Activated naive CD8-positive, alpha-beta T cell treated with anti-CD3 and anti-CD28 coated beads, Interleukin-2, amount 50 U/mL, for 24 hours (primary cell): ENCODE results near the gene ELP4.

Experiments
- ATAC-seq: fragments of 150-1000 bp; cut with Tn5 transposase; one replicate; pipeline ENCODE4 v1.10.0; 2021
- DNase-seq: peaks from one replicate; pipeline ENCODE4 v3.0.0; 2021
- H3K27ac Mint-ChIP-seq: one replicate; pipeline ENCODE4 v1.8.0; 2021; ENCODE audit warnings: mild to moderate bottlenecking, mixed read lengths
- H3K27me3 Mint-ChIP-seq: one replicate; pipeline ENCODE4 v1.8.0; 2021; ENCODE audit warnings: mixed read lengths
- H3K36me3 Mint-ChIP-seq: one replicate; pipeline ENCODE4 v1.8.0; 2021; ENCODE audit warnings: low read depth, mixed read lengths
- H3K4me1 Mint-ChIP-seq: one replicate; pipeline ENCODE4 v1.8.0; 2021; ENCODE audit warnings: mixed read lengths
- H3K4me3 Mint-ChIP-seq: one replicate; pipeline ENCODE4 v1.8.0; 2021; ENCODE audit warnings: mild to moderate bottlenecking, moderate library complexity, mixed read lengths
- H3K9me3 Mint-ChIP-seq: one replicate; pipeline ENCODE4 v1.8.0; 2021; ENCODE audit warnings: mixed read lengths

Gene ELP4

GRCh38 chr11:31796499-31797189, 287.1 kb downstream of the ELP4 start:
- no peak for DNase-seq
- Mint-ChIP-seq H3K36me3 (peaks cover 3% of the 10 kb centered on the region), H3K27me3 (peaks cover 78% of the 10 kb centered on the region), H3K4me3 (no peak overlapping the region), H3K4me1 (peaks cover 17% of the 10 kb centered on the region), H3K27ac (no peak overlapping the region), H3K9me3 (peaks cover 9% of the 10 kb centered on the region)
- ATAC-seq: no peak

- no peak for DNase-seq
Measured at GRCh38 chr11:31797190-31798056, 287.9 kb downstream of the ELP4 start.

GRCh38 chr11:31798057-31798553, 288.5 kb downstream of the ELP4 start:
- no peak for DNase-seq
- Mint-ChIP-seq H3K4me3 (peak overlapping the region; percentile 29), H3K27me3 (peaks cover 90% of the 10 kb centered on the region), H3K36me3 (peaks cover 3% of the 10 kb centered on the region), H3K27ac (no peak overlapping the region), H3K4me1 (peaks cover 17% of the 10 kb centered on the region), H3K9me3 (peaks cover 9% of the 10 kb centered on the region)
- no peak for ATAC-seq

More at GRCh38 chr11:31797190-31798056, 287.9 kb downstream of the ELP4 start:
- H3K4me1 Mint-ChIP-seq: peaks cover 17% of the 10 kb centered on the region
- peak overlapping the region; percentile 29 for H3K4me3 Mint-ChIP-seq
- H3K27me3 Mint-ChIP-seq: peaks cover 84% of the 10 kb centered on the region
- no peak overlapping the region for H3K27ac Mint-ChIP-seq
- peaks cover 9% of the 10 kb centered on the region for H3K9me3 Mint-ChIP-seq
- H3K36me3 Mint-ChIP-seq: peaks cover 3% of the 10 kb centered on the region
- ATAC-seq: no peak

GRCh38 chr11:31798554-31799434, 289.2 kb downstream of the ELP4 start:
- Mint-ChIP-seq H3K36me3 (peaks cover 3% of the 10 kb centered on the region), H3K27me3 (peaks cover 91% of the 10 kb centered on the region), H3K27ac (no peak overlapping the region), H3K4me1 (peaks cover 23% of the 10 kb centered on the region), H3K9me3 (peaks cover 9% of the 10 kb centered on the region), H3K4me3 (no peak overlapping the region)
- no peak for ATAC-seq
- no peak for DNase-seq

- ATAC-seq: no peak
- Mint-ChIP-seq H3K4me3 (peak overlapping the region; percentile 33), H3K4me1 (peaks cover 32% of the 10 kb centered on the region), H3K27me3 (peaks cover 91% of the 10 kb centered on the region), H3K27ac (no peak overlapping the region), H3K36me3 (peaks cover 5% of the 10 kb centered on the region), H3K9me3 (peaks cover 9% of the 10 kb centered on the region)
- no peak for DNase-seq
Measured at GRCh38 chr11:31799435-31800397, 290.1 kb downstream of the ELP4 start.

- peaks cover 34% of the 10 kb centered on the region for H3K4me1 Mint-ChIP-seq
- no peak overlapping the region for H3K27ac Mint-ChIP-seq
- peaks cover 91% of the 10 kb centered on the region for H3K27me3 Mint-ChIP-seq
- no peak overlapping the region for H3K4me3 Mint-ChIP-seq
- DNase-seq (no peak), ATAC-seq (no peak)
- peaks cover 9% of the 10 kb centered on the region for H3K9me3 Mint-ChIP-seq
- H3K36me3 Mint-ChIP-seq: peaks cover 5% of the 10 kb centered on the region
Measured at GRCh38 chr11:31800398-31801265, 291.1 kb downstream of the ELP4 start.

GRCh38 chr11:31801298-31801702, 291.7 kb downstream of the ELP4 start:
- no peak for DNase-seq
- ATAC-seq: no peak
- peaks cover 35% of the 10 kb centered on the region for H3K4me1 Mint-ChIP-seq
- peaks cover 9% of the 10 kb centered on the region for H3K9me3 Mint-ChIP-seq
- peaks cover 5% of the 10 kb centered on the region for H3K36me3 Mint-ChIP-seq
- no peak overlapping the region for H3K4me3 Mint-ChIP-seq
- H3K27ac Mint-ChIP-seq: no peak overlapping the region
- H3K27me3 Mint-ChIP-seq: peaks cover 87% of the 10 kb centered on the region

- peaks cover 87% of the 10 kb centered on the region for H3K27me3 Mint-ChIP-seq
- H3K9me3 Mint-ChIP-seq: peaks cover 9% of the 10 kb centered on the region
- H3K4me1 Mint-ChIP-seq: peaks cover 37% of the 10 kb centered on the region
Measured at GRCh38 chr11:31802000-31802551, 292.5 kb downstream of the ELP4 start.

GRCh38 chr11:31802609-31802989, 293.0 kb downstream of the ELP4 start:
- DNase-seq (no peak), ATAC-seq (no peak)
- Mint-ChIP-seq H3K9me3 (peaks cover 9% of the 10 kb centered on the region), H3K4me1 (peaks cover 34% of the 10 kb centered on the region), H3K36me3 (peaks cover 5% of the 10 kb centered on the region), H3K4me3 (no peak overlapping the region), H3K27ac (no peak overlapping the region), H3K27me3 (peaks cover 87% of the 10 kb centered on the region)

More at GRCh38 chr11:31802000-31802551, 292.5 kb downstream of the ELP4 start:
- DNase-seq (no peak), ATAC-seq (no peak)
- H3K27ac Mint-ChIP-seq: no peak overlapping the region
- H3K36me3 Mint-ChIP-seq: peaks cover 7% of the 10 kb centered on the region
- H3K4me3 Mint-ChIP-seq: no peak overlapping the region

GRCh38 chr11:31802990-31803812, 293.6 kb downstream of the ELP4 start:
- peaks cover 31% of the 10 kb centered on the region for H3K4me1 Mint-ChIP-seq
- H3K27ac Mint-ChIP-seq: no peak overlapping the region
- peaks cover 89% of the 10 kb centered on the region for H3K27me3 Mint-ChIP-seq
- H3K36me3 Mint-ChIP-seq: peaks cover 5% of the 10 kb centered on the region
- peak overlapping the region; percentile 55 for H3K4me3 Mint-ChIP-seq
- no peak for DNase-seq
- peaks cover 9% of the 10 kb centered on the region for H3K9me3 Mint-ChIP-seq
- no peak for ATAC-seq

- DNase-seq (no peak), ATAC-seq (no peak)
- H3K4me1 Mint-ChIP-seq: peaks cover 31% of the 10 kb centered on the region
- H3K27me3 Mint-ChIP-seq: peaks cover 91% of the 10 kb centered on the region
- H3K36me3 Mint-ChIP-seq: peaks cover 5% of the 10 kb centered on the region
- peak overlapping the region; percentile 27 for H3K27ac Mint-ChIP-seq
- H3K9me3 Mint-ChIP-seq: peaks cover 9% of the 10 kb centered on the region
- H3K4me3 Mint-ChIP-seq: peak overlapping the region; percentile 55
Measured at GRCh38 chr11:31803813-31804311, 294.3 kb downstream of the ELP4 start.
